Measurements from ENCODE around the gene UFSP1.

DNA sequence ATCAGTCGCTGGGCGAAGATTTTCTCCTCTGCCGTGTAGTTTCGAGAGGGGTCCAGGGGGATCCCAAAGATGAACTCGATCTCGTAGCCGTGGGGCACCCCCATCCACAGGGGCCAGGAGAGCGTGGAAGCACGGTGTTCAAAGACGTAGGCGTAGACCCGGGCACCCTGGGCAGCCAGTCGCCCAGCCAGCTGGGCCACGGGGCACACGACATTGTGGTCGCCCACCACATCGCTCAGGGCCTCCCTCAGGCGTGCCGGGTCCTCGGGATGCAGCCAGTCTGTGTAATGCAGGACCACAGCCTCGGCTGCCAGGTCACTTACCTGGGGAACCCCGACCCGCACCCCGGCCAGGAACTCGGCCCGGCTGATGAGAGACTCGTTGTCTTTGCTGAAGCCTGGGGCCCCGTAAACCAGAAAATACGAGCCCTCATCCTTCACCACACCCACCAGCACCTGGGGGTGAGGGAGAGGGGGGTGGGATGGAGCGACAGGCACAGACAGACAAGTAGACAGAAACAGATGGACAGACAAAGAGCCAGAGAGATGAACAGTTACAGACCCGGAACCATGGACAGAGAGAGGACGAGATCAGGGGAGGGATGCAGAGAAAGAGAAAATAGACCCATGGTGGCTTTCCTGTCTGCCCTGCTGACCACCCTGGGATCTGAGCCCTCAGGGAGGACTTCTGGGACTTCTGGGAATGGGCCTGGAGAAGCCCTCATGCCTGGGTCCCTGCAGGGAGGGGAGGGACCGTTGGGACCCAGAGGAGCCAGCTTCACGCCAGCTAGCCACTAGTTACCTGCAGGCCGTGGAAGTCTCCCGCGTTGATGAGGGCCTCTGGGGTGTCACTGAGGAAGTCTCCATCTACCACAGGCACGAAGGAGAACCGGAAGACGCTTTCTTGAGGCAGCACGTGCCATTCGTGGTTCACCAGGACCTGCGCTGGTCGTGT lies 3.1 kb upstream of the UFSP1 start:
- TF ChIP-seq, protein P1, sequence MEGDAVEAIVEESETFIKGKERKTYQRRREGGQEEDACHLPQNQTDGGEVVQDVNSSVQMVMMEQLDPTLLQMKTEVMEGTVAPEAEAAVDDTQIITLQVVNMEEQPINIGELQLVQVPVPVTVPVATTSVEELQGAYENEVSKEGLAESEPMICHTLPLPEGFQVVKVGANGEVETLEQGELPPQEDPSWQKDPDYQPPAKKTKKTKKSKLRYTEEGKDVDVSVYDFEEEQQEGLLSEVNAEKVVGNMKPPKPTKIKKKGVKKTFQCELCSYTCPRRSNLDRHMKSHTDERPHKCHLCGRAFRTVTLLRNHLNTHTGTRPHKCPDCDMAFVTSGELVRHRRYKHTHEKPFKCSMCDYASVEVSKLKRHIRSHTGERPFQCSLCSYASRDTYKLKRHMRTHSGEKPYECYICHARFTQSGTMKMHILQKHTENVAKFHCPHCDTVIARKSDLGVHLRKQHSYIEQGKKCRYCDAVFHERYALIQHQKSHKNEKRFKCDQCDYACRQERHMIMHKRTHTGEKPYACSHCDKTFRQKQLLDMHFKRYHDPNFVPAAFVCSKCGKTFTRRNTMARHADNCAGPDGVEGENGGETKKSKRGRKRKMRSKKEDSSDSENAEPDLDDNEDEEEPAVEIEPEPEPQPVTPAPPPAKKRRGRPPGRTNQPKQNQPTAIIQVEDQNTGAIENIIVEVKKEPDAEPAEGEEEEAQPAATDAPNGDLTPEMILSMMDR (IDR thresholded peaks at IDR 0.05; ENCODE audit: poor library complexity): no peak
- no peak for TF ChIP-seq EZH2 (IDR thresholded peaks at IDR 0.05; ENCODE audit: borderline replicate concordance)
